ES-I3 (cell line): ENCODE measurements around the gene TOP3A.
"Not testable (repeated sequence)": the region's sequence is repeated elsewhere in the genome, so short reads cannot be mapped to it uniquely, and the experiment has no call there.

ENCODE experiments used
- H3K36me3 ChIP-seq: 2 replicates; pipeline ENCODE4 v1.6.1; 2013; ENCODE audit warnings: mild to moderate bottlenecking, low read length, control low read depth, moderate library complexity; ENCODE audit not compliant: insufficient read depth
- H3K4me1 ChIP-seq: 2 replicates; pipeline ENCODE4 v1.6.1; 2013; ENCODE audit warnings: mild to moderate bottlenecking, control low read depth, low read length; ENCODE audit not compliant: insufficient read depth
- H3K9ac ChIP-seq: 2 replicates; pipeline ENCODE4 v1.6.1; 2013; ENCODE audit warnings: low read depth, mild to moderate bottlenecking, low read length, moderate library complexity
- H3K9me3 ChIP-seq: 2 replicates; pipeline ENCODE4 v1.6.1; 2013; ENCODE audit warnings: mild to moderate bottlenecking, low read length, moderate library complexity; ENCODE audit not compliant: control insufficient read depth, insufficient read depth

Gene TOP3A

GRCh38 chr17:18314731-18315561 is at the start of gene TOP3A, which contains the start of gene SMCR8:
Gene TOP3A (minus strand): TSS chr17:18314994. CDS start chr17:18314778, 216 bp downstream.
Gene SMCR8 (plus strand): TSS chr17:18315293. CDS start chr17:18315790, 497 bp downstream.
- Histone ChIP-seq H3K9ac (peak within 1 kb of the TSS; percentile 93), H3K9me3 (no peaks in the 10 kb centered on the region), H3K36me3 (peaks cover 12% of the 10 kb centered on the region), H3K4me1 (no peaks in the 10 kb centered on the region)

- Histone ChIP-seq H3K9me3 (no peaks in the 10 kb centered on the region), H3K9ac (no peak overlapping the region), H3K4me1 (no peaks in the 10 kb centered on the region)
Observed at GRCh38 chr17:18364166-18364565, 49.4 kb upstream of the TOP3A start.

GRCh38 chr17:18363101-18364049 is 48.6 kb upstream of the TOP3A start, which contains the start of gene SHMT1:
Gene SHMT1 (minus strand): TSS chr17:18363550. CDS start chr17:18355981, 7,569 bp downstream.
- Histone ChIP-seq H3K9ac (peak within 1 kb of the TSS; percentile 96), H3K9me3 (no peaks in the 10 kb centered on the region), H3K4me1 (no peaks in the 10 kb centered on the region), H3K36me3 (no peaks in the 10 kb centered on the region; the same call in 1 of the 2 replicates)

More at GRCh38 chr17:18364166-18364565, 49.4 kb upstream of the TOP3A start:
- H3K36me3 ChIP-seq: no peaks in the 10 kb centered on the region

- Histone ChIP-seq H3K9ac (peak overlapping the region; percentile 96), H3K4me1 (no peaks in the 10 kb centered on the region), H3K9me3 (no peaks in the 10 kb centered on the region), H3K36me3 (no peaks in the 10 kb centered on the region; the same call in 1 of the 2 replicates)
Observed at GRCh38 chr17:18362698-18363100, 47.9 kb upstream of the TOP3A start.

GRCh38 chr17:18361837-18362697 is 47.3 kb upstream of the TOP3A start:
- Histone ChIP-seq H3K4me1 (no peaks in the 10 kb centered on the region), H3K9me3 (no peaks in the 10 kb centered on the region), H3K9ac (peak overlapping the region; percentile 96), H3K36me3 (no peaks in the 10 kb centered on the region; the same call in 1 of the 2 replicates)

GRCh38 chr17:18360518-18360917 is 45.7 kb upstream of the TOP3A start:
- H3K36me3 ChIP-seq: no peaks in the 10 kb centered on the region; the same call in 1 of the 2 replicates
- H3K9me3 ChIP-seq: no peaks in the 10 kb centered on the region
- no peak overlapping the region for H3K9ac ChIP-seq
- no peaks in the 10 kb centered on the region for H3K4me1 ChIP-seq

GRCh38 chr17:18356624-18357023 is 41.8 kb upstream of the TOP3A start:
- no peaks in the 10 kb centered on the region for H3K9me3 ChIP-seq
- H3K36me3 ChIP-seq: peaks cover 8% of the 10 kb centered on the region
- H3K4me1 ChIP-seq: no peaks in the 10 kb centered on the region
- no peak overlapping the region for H3K9ac ChIP-seq

- H3K9me3 ChIP-seq: no peaks in the 10 kb centered on the region
- H3K36me3 ChIP-seq: peaks cover 8% of the 10 kb centered on the region
- no peak overlapping the region for H3K9ac ChIP-seq
- no peaks in the 10 kb centered on the region for H3K4me1 ChIP-seq
Observed at GRCh38 chr17:18353541-18353940, 38.7 kb upstream of the TOP3A start.

GRCh38 chr17:18344021-18344420 is 29.2 kb upstream of the TOP3A start:
- H3K4me1 ChIP-seq: no peaks in the 10 kb centered on the region
- peaks cover 44% of the 10 kb centered on the region for H3K36me3 ChIP-seq
- H3K9ac ChIP-seq: no peak overlapping the region
- peaks cover 3% of the 10 kb centered on the region; the same call in 1 of the 2 replicates for H3K9me3 ChIP-seq

GRCh38 chr17:18339933-18340332 is 25.1 kb upstream of the TOP3A start:
- H3K36me3 ChIP-seq: peaks cover 35% of the 10 kb centered on the region
- no peaks in the 10 kb centered on the region for H3K4me1 ChIP-seq
- no peak overlapping the region for H3K9ac ChIP-seq
- H3K9me3 ChIP-seq: peaks cover 4% of the 10 kb centered on the region; the same call in 1 of the 2 replicates

- not testable (repeated sequence) for H3K4me1 ChIP-seq, H3K9me3 ChIP-seq, H3K9ac ChIP-seq
- peaks cover 35% of the 10 kb centered on the region for H3K36me3 ChIP-seq
Observed at GRCh38 chr17:18338158-18338557, 23.4 kb upstream of the TOP3A start.

GRCh38 chr17:18332909-18333489 is 18.2 kb upstream of the TOP3A start:
- H3K9ac ChIP-seq: no peak overlapping the region
- H3K4me1 ChIP-seq: no peaks in the 10 kb centered on the region
- H3K36me3 ChIP-seq: peaks cover 20% of the 10 kb centered on the region
- no peaks in the 10 kb centered on the region for H3K9me3 ChIP-seq

- H3K9ac ChIP-seq: no peak overlapping the region
- H3K36me3 ChIP-seq: peaks cover 20% of the 10 kb centered on the region
- H3K4me1 ChIP-seq: no peaks in the 10 kb centered on the region
- H3K9me3 ChIP-seq: no peaks in the 10 kb centered on the region
Observed at GRCh38 chr17:18331879-18332278, 17.1 kb upstream of the TOP3A start.
